Measurements from ENCODE around the gene SMIM27.

DNA sequence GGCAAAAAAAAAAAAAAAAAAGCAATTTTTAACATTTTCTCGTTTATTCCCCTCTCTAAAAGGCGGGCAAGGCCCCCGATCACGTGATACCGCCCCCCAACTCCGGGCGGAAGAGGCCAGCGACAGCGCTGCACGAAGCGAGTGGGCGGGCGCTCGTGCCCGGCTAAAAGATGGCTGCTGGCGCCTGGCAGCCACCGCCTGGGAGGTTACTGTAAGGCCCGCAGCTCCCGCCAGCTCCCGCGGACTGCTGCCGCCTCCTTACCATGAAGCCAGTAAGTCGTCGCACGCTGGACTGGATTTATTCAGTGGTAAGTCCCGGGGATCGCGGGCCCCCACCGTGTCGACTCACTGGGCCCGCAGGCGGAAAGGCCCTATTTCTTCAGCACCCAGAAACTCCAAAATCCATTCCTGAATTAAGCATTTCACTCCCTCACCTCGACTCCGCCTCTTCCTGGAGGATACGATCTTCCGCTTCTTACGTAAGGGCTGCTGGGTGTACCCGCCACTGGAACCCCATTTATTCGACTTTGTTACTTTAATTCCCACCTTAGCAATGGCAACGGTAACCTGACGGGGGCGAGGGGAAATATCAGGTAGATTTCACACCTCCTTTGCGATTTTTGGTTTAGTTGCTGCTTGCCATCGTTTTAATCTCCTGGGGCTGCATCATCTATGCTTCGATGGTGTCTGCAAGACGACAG lies at the start of gene SMIM27, which contains the start of gene TOPORS:
- TF ChIP-seq POLR2AphosphoS5 (IDR thresholded peaks at IDR 0.05) (peak; percentile 79 to 88 (median 84)), POLR2A (IDR thresholded peaks at IDR 0.05) (peak; percentile 45 to 56), EP300 (IDR thresholded peaks at IDR 0.05) (no peak)
- TF ChIP-seq, protein P1, sequence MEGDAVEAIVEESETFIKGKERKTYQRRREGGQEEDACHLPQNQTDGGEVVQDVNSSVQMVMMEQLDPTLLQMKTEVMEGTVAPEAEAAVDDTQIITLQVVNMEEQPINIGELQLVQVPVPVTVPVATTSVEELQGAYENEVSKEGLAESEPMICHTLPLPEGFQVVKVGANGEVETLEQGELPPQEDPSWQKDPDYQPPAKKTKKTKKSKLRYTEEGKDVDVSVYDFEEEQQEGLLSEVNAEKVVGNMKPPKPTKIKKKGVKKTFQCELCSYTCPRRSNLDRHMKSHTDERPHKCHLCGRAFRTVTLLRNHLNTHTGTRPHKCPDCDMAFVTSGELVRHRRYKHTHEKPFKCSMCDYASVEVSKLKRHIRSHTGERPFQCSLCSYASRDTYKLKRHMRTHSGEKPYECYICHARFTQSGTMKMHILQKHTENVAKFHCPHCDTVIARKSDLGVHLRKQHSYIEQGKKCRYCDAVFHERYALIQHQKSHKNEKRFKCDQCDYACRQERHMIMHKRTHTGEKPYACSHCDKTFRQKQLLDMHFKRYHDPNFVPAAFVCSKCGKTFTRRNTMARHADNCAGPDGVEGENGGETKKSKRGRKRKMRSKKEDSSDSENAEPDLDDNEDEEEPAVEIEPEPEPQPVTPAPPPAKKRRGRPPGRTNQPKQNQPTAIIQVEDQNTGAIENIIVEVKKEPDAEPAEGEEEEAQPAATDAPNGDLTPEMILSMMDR (IDR thresholded peaks at IDR 0.05), result no peak

Measured in sigmoid colon (tissue), 4 donors.